PFSK-1 (cell line): ENCODE results near the gene PCSK5.

Source experiments
- FOXP2 ChIP-seq: optimal IDR thresholded peaks from 2 replicates; pipeline ENCODE3; 2011; ENCODE audit warnings: borderline replicate concordance, control low read depth, inconsistent platforms; ENCODE audit not compliant: insufficient read depth; ENCODE audit errors: extremely low read length, extremely low read depth
- POLR2AphosphoS5 ChIP-seq: IDR thresholded peaks from 2 replicates; pipeline ENCODE4 v1.6.1; 2012; ENCODE audit warnings: low read depth, mild to moderate bottlenecking, control low read depth, low read length, moderate library complexity
- REST ChIP-seq, 2 experiments: IDR thresholded peaks; 2 replicates each; pipeline versions ENCODE4 v1.6.1 to v1.8.0; 2011 to 2012; ENCODE audit warnings: low read depth in 2 of 2, low read length in 2 of 2, control low read depth in 1 of 2, inconsistent platforms in 1 of 2, mild to moderate bottlenecking in 1 of 2, moderate library complexity in 1 of 2; ENCODE audit not compliant: insufficient read depth in 1 of 2
- SIN3A ChIP-seq: IDR thresholded peaks from 2 replicates; pipeline ENCODE4 v1.6.1; 2012; ENCODE audit warnings: mild to moderate bottlenecking, low read length, moderate library complexity, borderline replicate concordance; ENCODE audit not compliant: insufficient read depth
- TAF1 ChIP-seq: IDR thresholded peaks from 2 replicates; pipeline ENCODE4 v1.6.1; 2012; ENCODE audit warnings: low read length, control low read depth, borderline replicate concordance; ENCODE audit not compliant: insufficient read depth

Gene PCSK5

GRCh38 chr9:76099516-76099915 lies 209.0 kb downstream of the PCSK5 start:
- TF ChIP-seq FOXP2 (no peak), REST (IDR thresholded peaks at IDR 0.05; ENCODE audit: insufficient read depth in 1 of 2, low read depth in 2 of 2, low read length in 2 of 2) (no peak), TAF1 (no peak), POLR2AphosphoS5 (no peak), SIN3A (no peak)

- TF ChIP-seq SIN3A (no peak), REST (IDR thresholded peaks at IDR 0.05; ENCODE audit: insufficient read depth in 1 of 2, low read depth in 2 of 2, low read length in 2 of 2) (no peak), POLR2AphosphoS5 (no peak), TAF1 (no peak), FOXP2 (no peak)
Observed at GRCh38 chr9:76101075-76101474, 210.6 kb downstream of the PCSK5 start.

GRCh38 chr9:76101491-76101890 lies 211.0 kb downstream of the PCSK5 start:
- TF ChIP-seq TAF1, result no peak
- TF ChIP-seq SIN3A, result no peak
- TF ChIP-seq FOXP2, result no peak
- no peak for TF ChIP-seq POLR2AphosphoS5
- no peak for TF ChIP-seq REST (IDR thresholded peaks at IDR 0.05; ENCODE audit: insufficient read depth in 1 of 2, low read depth in 2 of 2, low read length in 2 of 2)

GRCh38 chr9:76101947-76102346 lies 211.5 kb downstream of the PCSK5 start:
- no peak for TF ChIP-seq POLR2AphosphoS5
- no peak for TF ChIP-seq SIN3A

GRCh38 chr9:76103531-76104315 lies 213.2 kb downstream of the PCSK5 start:
- TF ChIP-seq REST (IDR thresholded peaks at IDR 0.05; ENCODE audit: insufficient read depth in 1 of 2, low read depth in 2 of 2, low read length in 2 of 2) (no peak), FOXP2 (no peak), POLR2AphosphoS5 (no peak)
